Measurements from ENCODE around the gene SETD4.

- TF ChIP-seq CTCF (IDR thresholded peaks at IDR 0.05) (no peak), EZH2phosphoT487 (IDR thresholded peaks at IDR 0.05) (no peak), EZH2 (IDR thresholded peaks at IDR 0.05) (no peak)
Measured at GRCh38 chr21:36079671-36080070, 19.3 kb upstream of the SETD4 start.

Data from neural progenitor cell (in vitro differentiated cells).